ENCODE measurements around the gene TESK2. TPM values are rescaled to one million over a fixed set of nuclear protein-coding genes. Genes with fewer than 3 reads are reported as not detected.

TESK2 gene
- polyA plus RNA-seq, 1 of the 3 experiments (the other 2 are of a cell fraction): 1.3 TPM

DNA sequence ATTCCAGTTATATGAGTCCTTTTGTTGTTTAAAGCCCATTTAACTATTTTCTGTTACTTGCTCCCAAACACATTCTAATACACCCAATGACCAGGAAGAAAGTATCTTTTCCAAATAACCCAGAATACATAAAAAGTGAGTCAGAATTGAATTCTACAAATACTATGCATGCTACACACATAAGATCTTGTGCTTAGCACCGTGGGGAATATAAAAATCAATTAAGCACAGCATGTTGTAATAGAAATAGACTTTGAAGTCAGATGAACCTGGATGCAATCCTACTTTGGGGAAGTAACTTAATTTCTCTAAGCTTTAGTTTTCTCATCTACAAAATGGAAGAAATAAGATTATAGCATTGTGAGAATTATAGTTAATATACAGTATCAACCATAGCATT lies 110.2 kb downstream of the TESK2 start:
- H3K4me3 ChIP-seq (ENCODE audit: low read depth in 2 of 2, low read length in 1 of 2): no peak overlapping the region
- WGBS (ENCODE audit: low lambda C conversion rate): 35% methylated on average over 1 of the region's 1 CpG
- H3K27ac ChIP-seq (ENCODE audit: low read depth in 2 of 2, low read length in 1 of 2): no peak overlapping the region
- no peaks in the 10 kb centered on the region for H3K36me3 ChIP-seq (replicated peaks in 1 of 2; ENCODE audit: control insufficient read depth in 1 of 2, insufficient read depth in 2 of 2, low read length in 1 of 2)
- no peak overlapping the region for H3K9ac ChIP-seq
- CTCF ChIA-PET: no interaction called here
- H3K4me2 ChIP-seq: no peak overlapping the region
- POLR2A ChIA-PET: no interaction called here
- H3F3A ChIP-seq (replicated peaks; ENCODE audit: insufficient read depth): no peaks in the 10 kb centered on the region
- no peaks in the 10 kb centered on the region for H4K20me1 ChIP-seq (ENCODE audit: insufficient read depth)
- no peaks in the 10 kb centered on the region for H3K9me2 ChIP-seq
- no peak for DNase-seq
- H2AFZ ChIP-seq (ENCODE audit: low read depth): no peak overlapping the region
- H3K4me1 ChIP-seq (ENCODE audit: control insufficient read depth in 1 of 2, insufficient read depth in 2 of 2, low read depth in 1 of 2, low read length in 1 of 2): no peaks in the 10 kb centered on the region
- TF ChIP-seq FOSL2 (IDR thresholded peaks at IDR 0.05; ENCODE audit: borderline replicate concordance, low read depth): no peak
- no peaks in the 10 kb centered on the region for H3K27me3 ChIP-seq (ENCODE audit: insufficient read depth)
- no peaks in the 10 kb centered on the region for H3K9me3 ChIP-seq
- no peaks in the 10 kb centered on the region for H3K79me2 ChIP-seq (ENCODE audit: insufficient read depth)

GRCh38 chr1:45380125-45380524 lies 110.8 kb downstream of the TESK2 start:
- Histone ChIP-seq H3K9me3 (no peaks in the 10 kb centered on the region), H3K4me1 (ENCODE audit: control insufficient read depth in 1 of 2, insufficient read depth in 2 of 2, low read depth in 1 of 2, low read length in 1 of 2) (no peaks in the 10 kb centered on the region), H3K9ac (no peak overlapping the region), H3K27me3 (ENCODE audit: insufficient read depth) (no peaks in the 10 kb centered on the region), H3K9me2 (no peaks in the 10 kb centered on the region), H3K4me2 (no peak overlapping the region), H4K20me1 (ENCODE audit: insufficient read depth) (no peaks in the 10 kb centered on the region), H3K4me3 (ENCODE audit: low read depth in 2 of 2, low read length in 1 of 2) (no peak overlapping the region), H3F3A (replicated peaks; ENCODE audit: insufficient read depth) (no peaks in the 10 kb centered on the region), H2AFZ (ENCODE audit: low read depth) (no peak overlapping the region), H3K27ac (ENCODE audit: low read depth in 2 of 2, low read length in 1 of 2) (no peak overlapping the region), H3K36me3 (replicated peaks in 1 of 2; ENCODE audit: control insufficient read depth in 1 of 2, insufficient read depth in 2 of 2, low read length in 1 of 2) (no peaks in the 10 kb centered on the region), H3K79me2 (ENCODE audit: insufficient read depth) (no peaks in the 10 kb centered on the region)
- WGBS (ENCODE audit: low lambda C conversion rate): 67% methylated on average over 4 of the region's 4 CpGs
- TF ChIP-seq FOSL2 (IDR thresholded peaks at IDR 0.05; ENCODE audit: borderline replicate concordance, low read depth): no peak
- no peak for TF ChIP-seq FOXM1 (IDR thresholded peaks at IDR 0.05; ENCODE audit: low read depth)
- no peak for TF ChIP-seq YY1 (IDR thresholded peaks at IDR 0.05; ENCODE audit: low read depth)
- no peak for TF ChIP-seq NRF1 (IDR thresholded peaks at IDR 0.05; ENCODE audit: low read depth, low read length)
- no peak for TF ChIP-seq CTCF (IDR thresholded peaks at IDR 0.05)
- no peak for TF ChIP-seq GATA2 (CRISPR knock-in tag; IDR thresholded peaks at IDR 0.05)
- TF ChIP-seq, protein P1, sequence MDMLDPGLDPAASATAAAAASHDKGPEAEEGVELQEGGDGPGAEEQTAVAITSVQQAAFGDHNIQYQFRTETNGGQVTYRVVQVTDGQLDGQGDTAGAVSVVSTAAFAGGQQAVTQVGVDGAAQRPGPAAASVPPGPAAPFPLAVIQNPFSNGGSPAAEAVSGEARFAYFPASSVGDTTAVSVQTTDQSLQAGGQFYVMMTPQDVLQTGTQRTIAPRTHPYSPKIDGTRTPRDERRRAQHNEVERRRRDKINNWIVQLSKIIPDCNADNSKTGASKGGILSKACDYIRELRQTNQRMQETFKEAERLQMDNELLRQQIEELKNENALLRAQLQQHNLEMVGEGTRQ (IDR thresholded peaks at IDR 0.05; ENCODE audit: borderline replicate concordance, low read depth, low read length): no peak
- no peak for TF ChIP-seq TAF1 (IDR thresholded peaks at IDR 0.05; ENCODE audit: borderline replicate concordance, low read depth, low read length)
- TF ChIP-seq RFX5 (IDR thresholded peaks at IDR 0.05; ENCODE audit: low read length): no peak
- TF ChIP-seq EZH2phosphoT487 (IDR thresholded peaks at IDR 0.05; ENCODE audit: borderline replicate concordance, low read depth): no peak
- POLR2A ChIA-PET: no interaction called here
- DNase-seq: no peak
- CTCF ChIA-PET: no interaction called here
